ENCODE measurements around the gene ARFGEF2.

The ARFGEF2 gene

GRCh38 chr20:48921168-48921882 is at the start of gene ARFGEF2:
TSS of gene ARFGEF2 (plus strand) at chr20:48921711. CDS start at chr20:48921890, 179 bp downstream.
- Histone ChIP-seq H3K27ac (peak within 1 kb of the TSS; percentile 87), H3K27me3 (replicated peaks) (no peaks in the 10 kb centered on the region), H3K36me3 (replicated peaks) (no peaks in the 10 kb centered on the region), H3K4me3 (ENCODE audit: low read depth, low read length) (peak within 1 kb of the TSS; percentile 92)
- DNase-seq: peak; percentile 73
- TF ChIP-seq CTCF (IDR thresholded peaks at IDR 0.05; ENCODE audit: low read depth, low read length, missing control alignments): no peak
- in situ Hi-C loops (cut with HindIII; ENCODE audit: low pct_ligation_motif_present, low sequenced_read_pairs): loop anchor here (25.0 kb wide), 1 partner anchor 259 kb away; no protein-coding TSS in a partner anchor

- TF ChIP-seq CTCF (IDR thresholded peaks at IDR 0.05; ENCODE audit: low read depth, low read length, missing control alignments): no peak
- Histone ChIP-seq H3K4me3 (ENCODE audit: low read depth, low read length) (no peak overlapping the region), H3K36me3 (replicated peaks) (no peaks in the 10 kb centered on the region), H3K27me3 (replicated peaks) (no peaks in the 10 kb centered on the region), H3K27ac (no peak overlapping the region)
- DNase-seq: no peak
- in situ Hi-C loops (cut with HindIII; ENCODE audit: low pct_ligation_motif_present, low sequenced_read_pairs): no loop called here
Observed at GRCh38 chr20:48875233-48875913, 46.1 kb upstream of the ARFGEF2 start.

DNA sequence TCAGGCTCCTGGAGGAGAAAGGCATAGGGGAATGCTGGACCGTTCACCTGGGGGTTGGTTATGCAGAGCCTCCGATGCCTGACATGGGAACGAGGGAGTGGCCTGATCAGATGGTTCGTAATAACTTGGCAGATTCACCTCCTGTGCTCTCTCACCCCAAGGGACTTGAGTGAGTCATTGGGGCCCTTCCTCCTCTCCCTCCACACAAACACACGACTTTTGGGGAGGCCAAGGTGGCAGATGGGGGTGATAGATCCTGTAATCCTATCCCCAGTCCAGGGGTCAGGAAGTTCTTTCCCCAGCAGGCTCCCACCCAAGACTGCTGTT is 45.6 kb upstream of the ARFGEF2 start:
- H3K4me3 ChIP-seq (ENCODE audit: low read depth, low read length): no peak overlapping the region
- no peak for TF ChIP-seq CTCF (IDR thresholded peaks at IDR 0.05; ENCODE audit: low read depth, low read length, missing control alignments)
- no peaks in the 10 kb centered on the region for H3K36me3 ChIP-seq (replicated peaks)
- peak; percentile 49 for DNase-seq
- no peaks in the 10 kb centered on the region for H3K27me3 ChIP-seq (replicated peaks)
- in situ Hi-C loops (cut with HindIII; ENCODE audit: low pct_ligation_motif_present, low sequenced_read_pairs): no loop called here
- H3K27ac ChIP-seq: no peak overlapping the region

DNA sequence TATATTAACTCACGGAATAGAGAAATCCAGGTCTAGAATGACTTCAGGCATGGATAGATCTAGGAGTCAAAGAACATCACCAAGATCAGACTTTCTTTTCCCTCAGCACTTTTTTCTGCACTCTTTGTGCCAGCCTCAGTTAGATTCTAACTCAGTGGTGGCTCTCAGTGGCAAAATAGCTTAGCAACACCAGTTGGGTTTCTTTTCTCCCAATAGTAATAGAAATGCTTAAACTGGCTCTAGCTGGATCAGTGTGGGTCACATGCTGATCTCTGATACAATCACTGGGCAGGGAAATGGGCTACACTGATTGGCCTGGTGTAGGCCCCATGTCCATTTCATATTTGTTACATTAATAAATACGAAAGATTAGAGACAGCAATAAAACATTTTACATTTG is 44.2 kb upstream of the ARFGEF2 start:
- TF ChIP-seq CTCF (IDR thresholded peaks at IDR 0.05; ENCODE audit: low read depth, low read length, missing control alignments): peak; percentile 46
- in situ Hi-C loops (cut with HindIII; ENCODE audit: low pct_ligation_motif_present, low sequenced_read_pairs): no loop called here
- DNase-seq: peak; percentile 12

DNA sequence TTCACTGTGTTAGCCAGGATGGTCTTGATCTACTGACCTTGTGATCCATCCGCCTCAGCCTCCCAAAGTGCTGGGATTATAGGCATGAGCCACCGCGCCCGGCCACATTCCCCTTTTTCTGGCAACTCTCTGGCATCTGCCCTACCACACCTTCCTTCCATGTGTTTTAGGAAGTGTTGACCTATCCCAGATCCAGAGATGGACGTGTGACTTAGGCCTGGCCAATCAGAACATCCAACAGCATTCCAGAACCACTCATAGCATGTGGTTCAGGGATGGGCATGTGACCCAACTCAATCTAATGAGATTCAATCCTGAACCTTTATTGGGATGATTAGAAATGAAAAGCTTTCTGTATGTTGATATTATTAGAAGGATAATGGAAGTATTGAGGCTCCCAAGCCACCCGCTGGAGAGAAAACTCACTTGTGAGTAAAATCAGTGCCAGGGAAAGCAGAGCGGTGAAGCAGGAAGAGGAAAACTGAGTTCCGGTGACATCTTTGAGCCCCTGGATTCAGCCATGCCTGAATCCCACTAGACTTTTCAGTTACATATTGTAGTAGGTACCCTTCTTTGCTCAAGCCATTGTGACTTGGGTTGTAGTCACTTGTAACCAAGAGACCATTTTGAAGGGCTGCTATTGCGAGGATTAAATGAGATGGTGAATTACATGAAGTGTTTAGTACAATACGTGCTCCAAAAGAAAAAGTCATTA is 42.8 kb upstream of the ARFGEF2 start:
- TF ChIP-seq CTCF (IDR thresholded peaks at IDR 0.05; ENCODE audit: low read depth, low read length, missing control alignments): no peak
- DNase-seq: no peak
- no peaks in the 10 kb centered on the region for H3K36me3 ChIP-seq (replicated peaks)
- in situ Hi-C loops (cut with HindIII; ENCODE audit: low pct_ligation_motif_present, low sequenced_read_pairs): no loop called here
- H3K4me3 ChIP-seq (ENCODE audit: low read depth, low read length): no peak overlapping the region
- H3K27me3 ChIP-seq (replicated peaks): no peaks in the 10 kb centered on the region
- H3K27ac ChIP-seq: no peak overlapping the region

More for the DNA sequence above, 44.2 kb upstream of the ARFGEF2 start:
- H3K27me3 ChIP-seq (replicated peaks): no peaks in the 10 kb centered on the region
- no peak overlapping the region for H3K27ac ChIP-seq
- no peaks in the 10 kb centered on the region for H3K36me3 ChIP-seq (replicated peaks)
- H3K4me3 ChIP-seq (ENCODE audit: low read depth, low read length): no peak overlapping the region

Measured in brain microvascular endothelial cell (primary cell).